PC-3 (cell line): ENCODE measurements around the gene CAND1.
"Not testable (repeated sequence)": the region's sequence is repeated elsewhere in the genome, so short reads cannot be mapped to it uniquely, and the experiment has no call there.

Experiments used
- CTCF ChIP-seq: fragments of 300-600 bp; sonication (generic); conservative IDR thresholded peaks from 2 replicates; pipeline ENCODE4 v1.5.1; 2017; ENCODE audit warnings: antibody characterized with exemption, low read depth, mild to moderate bottlenecking, low read length
- EZH2 ChIP-seq: fragments of 300-600 bp; sonication (generic); IDR thresholded peaks from one replicate; pipeline ENCODE4 v1.6.1; 2017; ENCODE audit warnings: antibody characterized with exemption, mild to moderate bottlenecking, low read length; ENCODE audit not compliant: unreplicated experiment
- EZH2phosphoT487 ChIP-seq: fragments of 300-600 bp; sonication (generic); IDR thresholded peaks from 2 replicates; pipeline ENCODE4 v1.6.1; 2018; ENCODE audit warnings: mild to moderate bottlenecking, antibody characterized with exemption, low read length, borderline replicate concordance

- TF ChIP-seq CTCF, EZH2phosphoT487, EZH2: not testable (repeated sequence)
These were observed 71.9 kb downstream of the CAND1 start for GRCh38 chr12:67341086-67341485.
